Nephron progenitor cell (in vitro differentiated cells): ENCODE data around the gene HOOK1.
A peak's percentile ranks its signal among the peaks of the same experiment; 100 is the strongest.
"Not testable (repeated sequence)": the region's sequence is repeated elsewhere in the genome, so short reads cannot be mapped to it uniquely, and the experiment has no call there.

Experiments used
- DNase-seq: peaks from one replicate; pipeline ENCODE4 v3.0.0; 2021
- H3K27ac Mint-ChIP-seq: 2 replicates; pipeline ENCODE4 v1.8.0; 2021; ENCODE audit warnings: mild to moderate bottlenecking, moderate library complexity, mixed read lengths
- H3K27me3 Mint-ChIP-seq: 2 replicates; pipeline ENCODE4 v1.8.0; 2021; ENCODE audit warnings: mild to moderate bottlenecking, low read depth, mixed read lengths; ENCODE audit not compliant: poor library complexity
- H3K36me3 Mint-ChIP-seq: 2 replicates; pipeline ENCODE4 v1.8.0; 2021; ENCODE audit warnings: low read depth, mixed read lengths
- H3K4me1 Mint-ChIP-seq: 2 replicates; pipeline ENCODE4 v1.8.0; 2021; ENCODE audit warnings: mixed read lengths
- H3K4me3 Mint-ChIP-seq: 2 replicates; pipeline ENCODE4 v1.8.0; 2021; ENCODE audit warnings: mild to moderate bottlenecking, moderate library complexity, mixed read lengths
- H3K9me3 Mint-ChIP-seq: 2 replicates; pipeline ENCODE4 v1.8.0; 2021; ENCODE audit warnings: mild to moderate bottlenecking, moderate library complexity, mixed read lengths
- TF ChIP-seq, protein P1 (sequence below): fragments of 200-600 bp; sonication (generic); IDR thresholded peaks from 2 replicates; pipeline ENCODE4 v1.5.0; 2021; ENCODE audit warnings: antibody characterized with exemption

The HOOK1 gene

DNA sequence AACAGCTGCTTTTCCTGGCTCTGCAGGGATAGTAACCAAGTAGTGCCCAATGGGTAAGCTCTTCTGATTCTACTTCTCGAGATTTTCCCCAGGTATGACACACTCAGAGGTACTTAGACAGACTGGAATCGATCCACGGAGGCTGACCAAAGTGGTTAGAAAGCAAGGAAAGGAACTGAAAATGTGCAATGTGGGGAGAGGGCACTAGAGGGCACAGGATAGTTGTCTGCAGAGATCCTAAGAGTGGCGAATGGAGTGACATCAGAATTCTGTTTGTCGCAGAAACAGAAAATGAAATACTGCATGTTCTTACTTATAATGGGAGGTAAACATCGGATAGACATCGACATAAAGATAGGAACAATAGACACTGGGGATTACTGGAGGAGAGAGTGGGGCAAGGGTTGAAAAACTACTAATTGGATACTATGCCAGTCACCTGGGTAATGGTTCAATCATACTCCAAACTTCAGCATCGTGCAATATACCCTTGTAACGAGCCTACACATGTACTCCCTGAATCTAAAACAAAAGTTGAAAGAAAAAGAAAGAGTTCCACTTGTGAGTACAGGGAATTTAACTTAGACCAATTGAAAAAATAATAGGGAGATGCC, 88.5 kb downstream of the HOOK1 start:
- no peak overlapping the region for H3K4me3 Mint-ChIP-seq
- no peaks in the 10 kb centered on the region for H3K36me3 Mint-ChIP-seq
- H3K27ac Mint-ChIP-seq = no peak overlapping the region
- H3K9me3 Mint-ChIP-seq = no peaks in the 10 kb centered on the region
- peaks cover 9% of the 10 kb centered on the region for H3K27me3 Mint-ChIP-seq
- no peaks in the 10 kb centered on the region for H3K4me1 Mint-ChIP-seq
- peak; percentile 24 for DNase-seq
- TF ChIP-seq, protein P1, sequence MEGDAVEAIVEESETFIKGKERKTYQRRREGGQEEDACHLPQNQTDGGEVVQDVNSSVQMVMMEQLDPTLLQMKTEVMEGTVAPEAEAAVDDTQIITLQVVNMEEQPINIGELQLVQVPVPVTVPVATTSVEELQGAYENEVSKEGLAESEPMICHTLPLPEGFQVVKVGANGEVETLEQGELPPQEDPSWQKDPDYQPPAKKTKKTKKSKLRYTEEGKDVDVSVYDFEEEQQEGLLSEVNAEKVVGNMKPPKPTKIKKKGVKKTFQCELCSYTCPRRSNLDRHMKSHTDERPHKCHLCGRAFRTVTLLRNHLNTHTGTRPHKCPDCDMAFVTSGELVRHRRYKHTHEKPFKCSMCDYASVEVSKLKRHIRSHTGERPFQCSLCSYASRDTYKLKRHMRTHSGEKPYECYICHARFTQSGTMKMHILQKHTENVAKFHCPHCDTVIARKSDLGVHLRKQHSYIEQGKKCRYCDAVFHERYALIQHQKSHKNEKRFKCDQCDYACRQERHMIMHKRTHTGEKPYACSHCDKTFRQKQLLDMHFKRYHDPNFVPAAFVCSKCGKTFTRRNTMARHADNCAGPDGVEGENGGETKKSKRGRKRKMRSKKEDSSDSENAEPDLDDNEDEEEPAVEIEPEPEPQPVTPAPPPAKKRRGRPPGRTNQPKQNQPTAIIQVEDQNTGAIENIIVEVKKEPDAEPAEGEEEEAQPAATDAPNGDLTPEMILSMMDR = peak; percentile 54

DNA sequence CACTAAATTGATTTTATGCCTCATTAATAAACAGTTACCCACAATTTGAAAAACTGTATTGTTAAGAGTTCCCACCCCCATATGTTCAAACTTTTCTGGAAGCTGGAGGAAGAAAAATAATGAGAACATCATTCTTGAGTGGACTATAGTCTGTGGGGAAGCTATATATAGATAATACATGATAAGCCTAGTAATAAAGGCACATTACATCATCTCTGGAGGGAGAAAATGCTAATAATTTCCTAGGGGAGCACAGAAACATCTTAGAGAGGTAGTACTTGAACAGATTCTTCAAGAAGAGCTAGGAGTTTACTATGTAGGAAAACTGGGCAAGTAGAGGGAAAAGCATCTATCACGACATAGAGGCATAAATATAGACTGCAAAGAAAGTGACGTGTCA, 92.2 kb downstream of the HOOK1 start:
- TF ChIP-seq, protein P1 = no peak
- H3K4me3 Mint-ChIP-seq = no peak overlapping the region
- no peaks in the 10 kb centered on the region for H3K4me1 Mint-ChIP-seq
- DNase-seq = no peak
- H3K27me3 Mint-ChIP-seq = peaks cover 5% of the 10 kb centered on the region
- no peak overlapping the region for H3K27ac Mint-ChIP-seq
- no peaks in the 10 kb centered on the region for H3K9me3 Mint-ChIP-seq
- H3K36me3 Mint-ChIP-seq = no peaks in the 10 kb centered on the region

DNA sequence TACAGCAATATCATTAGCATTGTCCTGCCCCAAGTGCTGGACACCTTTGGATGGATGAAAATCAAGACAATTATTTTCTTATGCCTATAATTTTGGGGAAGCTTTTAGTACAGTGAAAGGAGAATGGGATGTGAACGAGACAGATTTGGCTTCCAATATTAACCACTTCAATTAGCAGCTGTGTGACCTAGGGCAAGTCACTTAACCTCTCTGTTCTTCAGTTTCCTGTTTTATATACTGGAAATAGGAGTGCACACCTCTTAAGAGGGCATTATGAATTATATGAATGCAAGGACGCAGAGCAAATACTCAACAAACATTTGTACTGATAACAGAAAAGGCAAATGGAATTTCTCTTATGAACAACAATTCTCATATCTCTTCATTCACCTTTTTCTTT, 93.3 kb downstream of the HOOK1 start:
- Mint-ChIP-seq H3K4me3 (no peak overlapping the region), H3K27me3 (peaks cover 5% of the 10 kb centered on the region), H3K27ac (no peak overlapping the region), H3K4me1 (no peaks in the 10 kb centered on the region), H3K9me3 (no peaks in the 10 kb centered on the region), H3K36me3 (no peaks in the 10 kb centered on the region)
- DNase-seq = no peak
- TF ChIP-seq, protein P1 = no peak

DNA sequence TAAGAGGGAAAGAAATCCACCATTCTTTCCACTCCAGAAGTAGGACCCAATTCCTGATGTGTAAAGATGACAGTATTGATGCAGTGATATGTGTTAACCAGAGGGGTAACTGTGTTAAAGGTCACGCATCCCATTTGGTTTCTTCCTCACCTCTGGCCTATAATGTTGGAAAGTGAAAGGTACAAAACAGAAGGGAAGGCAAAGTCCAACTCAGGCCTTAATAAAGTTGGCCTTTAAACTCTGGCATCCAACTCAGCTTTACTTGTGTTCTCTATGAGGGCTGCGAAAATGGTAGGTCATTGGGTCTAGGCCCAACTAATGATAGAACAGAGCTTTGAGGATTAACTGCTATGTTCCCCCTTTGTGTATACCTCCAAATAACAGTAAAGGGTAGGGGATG, 93.9 kb downstream of the HOOK1 start:
- TF ChIP-seq, protein P1 = no peak
- Mint-ChIP-seq H3K36me3 (no peaks in the 10 kb centered on the region), H3K27ac (no peak overlapping the region), H3K9me3 (no peaks in the 10 kb centered on the region), H3K4me3 (no peak overlapping the region), H3K27me3 (peaks cover 10% of the 10 kb centered on the region), H3K4me1 (no peaks in the 10 kb centered on the region)
- DNase-seq = no peak

DNA sequence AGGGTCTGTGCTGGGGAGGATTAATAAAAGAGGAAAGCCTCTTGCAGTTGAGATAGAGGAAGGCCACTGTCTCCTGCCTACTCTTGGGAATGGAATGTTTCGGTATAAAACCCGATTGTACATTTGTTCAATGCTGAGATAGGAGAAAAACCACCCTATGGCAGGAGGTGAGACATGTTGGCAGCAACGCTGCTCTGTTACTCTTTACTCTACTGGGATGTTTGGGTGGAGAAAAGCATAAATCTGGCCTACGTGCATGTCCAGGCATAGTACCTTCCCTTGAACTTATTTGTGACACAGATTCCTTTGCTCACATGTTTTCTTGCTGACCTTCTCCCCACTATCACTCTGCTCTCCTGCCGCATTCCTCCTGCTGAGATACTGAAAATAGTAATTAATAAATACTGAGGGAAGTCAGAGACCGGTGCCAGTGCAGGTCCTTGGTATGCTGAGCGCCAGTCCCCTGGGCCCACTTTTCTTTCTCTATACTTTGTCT, 100.1 kb downstream of the HOOK1 start:
- H3K27ac Mint-ChIP-seq, H3K9me3 Mint-ChIP-seq, H3K4me3 Mint-ChIP-seq, DNase-seq, H3K36me3 Mint-ChIP-seq, H3K4me1 Mint-ChIP-seq: not testable (repeated sequence)
- peaks cover 26% of the 10 kb centered on the region for H3K27me3 Mint-ChIP-seq

DNA sequence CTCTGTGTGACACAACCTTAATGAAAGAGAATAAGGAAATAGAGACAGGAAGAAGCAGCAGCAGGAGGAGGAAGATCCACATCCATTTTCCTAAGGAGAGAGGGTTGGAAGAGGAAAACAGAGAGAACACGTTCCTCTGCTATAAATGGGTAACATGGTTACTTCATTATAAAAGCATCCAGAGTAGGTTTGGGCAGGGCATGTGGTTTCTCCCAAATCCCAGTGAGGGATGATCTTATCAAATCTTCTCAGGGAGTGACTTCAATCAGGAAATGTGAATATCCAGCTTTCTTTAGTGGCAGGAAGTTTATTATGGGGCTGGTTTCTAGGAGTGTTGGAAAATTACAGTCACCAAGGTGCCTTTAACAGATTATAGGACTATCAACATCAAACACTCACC, 100.8 kb downstream of the HOOK1 start:
- Mint-ChIP-seq H3K4me1 (no peaks in the 10 kb centered on the region), H3K27ac (no peak overlapping the region), H3K36me3 (no peaks in the 10 kb centered on the region), H3K9me3 (no peaks in the 10 kb centered on the region), H3K27me3 (peaks cover 26% of the 10 kb centered on the region), H3K4me3 (no peak overlapping the region)
- DNase-seq = no peak
- TF ChIP-seq, protein P1 = no peak
